Mucosa of gallbladder (tissue), 1 donor: ENCODE data around the gene PRAMEF7. TPM values are rescaled to one million over a fixed set of nuclear protein-coding genes. Genes with fewer than 3 reads are reported as not detected.
"Not testable (repeated sequence)": the region's sequence is repeated elsewhere in the genome, so short reads cannot be mapped to it uniquely, and the experiment has no call there.

Source experiments
- DNase-seq: peaks from one replicate; pipeline ENCODE4 v3.0.0-alpha.2; 2020; ENCODE audit warnings: low spot score
- total RNA-seq: library from RNA; stranded (reverse); gene quantifications from one replicate; pipeline ENCODE4 v1.2.1, GENCODE V29; 2021
- donor health status: DM: no; HTN: no; CAD: no.

The PRAMEF7 gene
- total RNA-seq = not detected

- not testable (repeated sequence) for DNase-seq
Measured at GRCh38 chr1:12916310-12916709, at the start of gene PRAMEF7. TSS of gene PRAMEF7 (plus strand) at chr1:12916610. CDS start at chr1:12917693, 1,083 bp downstream.

DNA sequence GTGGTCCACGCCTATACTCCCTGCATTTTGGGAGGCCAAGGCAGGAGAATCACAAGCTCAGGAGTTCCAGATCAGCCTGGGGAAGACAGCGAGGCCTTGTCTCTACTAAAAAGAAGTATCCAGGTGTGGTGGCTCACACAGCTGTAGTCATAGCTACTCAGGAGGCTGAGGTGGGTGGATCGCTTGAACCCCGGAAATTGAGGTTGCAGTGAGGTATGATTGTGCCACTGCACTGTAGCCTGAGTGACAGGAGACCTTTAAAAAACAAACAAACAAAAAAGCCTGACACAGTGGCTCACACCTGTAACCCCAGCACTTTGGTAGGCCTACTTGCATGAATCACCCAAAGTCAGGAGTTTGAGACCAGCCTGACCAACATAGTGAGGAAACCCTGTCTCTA, 38.0 kb upstream of the PRAMEF7 start:
- not testable (repeated sequence) for DNase-seq

DNA sequence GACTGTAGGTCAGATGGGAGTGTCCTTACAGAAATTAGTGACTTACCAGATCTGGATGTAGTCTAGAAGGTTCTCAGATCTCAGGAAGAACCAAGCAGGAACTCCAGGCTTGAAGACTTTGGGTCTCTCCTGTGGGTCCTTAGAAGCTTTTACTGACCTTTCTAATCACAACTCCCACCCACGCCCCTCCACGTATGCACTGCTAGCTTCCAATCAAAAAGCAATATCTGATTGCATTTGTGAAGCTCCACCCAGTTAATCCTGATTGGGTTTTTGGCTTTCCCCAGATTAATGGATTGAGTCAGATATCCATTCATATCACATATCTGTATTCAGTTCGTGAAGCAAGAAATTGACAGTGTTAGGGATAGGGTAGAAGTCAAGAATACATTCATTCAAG, 30.3 kb upstream of the PRAMEF7 start, which contains the start of gene PRAMEF4:
Gene PRAMEF4 (minus strand): TSS at position 101 of the 400 bp plus-strand sequence. CDS start 2,807 bp downstream, outside the sequence.
- not testable (repeated sequence) for DNase-seq

DNA sequence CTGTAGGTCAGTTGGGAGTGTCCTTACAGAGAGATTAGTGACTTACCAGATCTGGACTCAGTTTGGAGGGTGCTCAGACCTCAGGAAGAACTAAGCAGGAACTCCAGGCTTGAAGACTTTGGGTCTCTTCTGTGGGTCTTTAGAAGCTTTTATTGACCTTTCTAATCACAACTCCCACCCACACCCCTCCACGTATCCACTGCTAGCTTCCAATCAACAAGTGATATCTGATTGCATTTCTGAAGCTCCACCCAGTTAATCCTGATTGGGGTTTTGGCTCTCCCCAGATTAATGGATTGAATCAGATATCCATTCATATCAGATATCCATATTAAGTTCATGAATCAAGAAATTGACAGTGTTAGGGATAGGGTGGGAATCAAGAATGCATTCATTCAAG, 18.2 kb upstream of the PRAMEF7 start, which contains the start of gene PRAMEF10:
Gene PRAMEF10 (minus strand): TSS at position 101 of the 400 bp plus-strand sequence. CDS start 2,423 bp downstream, outside the sequence.
- DNase-seq = not testable (repeated sequence)

DNA sequence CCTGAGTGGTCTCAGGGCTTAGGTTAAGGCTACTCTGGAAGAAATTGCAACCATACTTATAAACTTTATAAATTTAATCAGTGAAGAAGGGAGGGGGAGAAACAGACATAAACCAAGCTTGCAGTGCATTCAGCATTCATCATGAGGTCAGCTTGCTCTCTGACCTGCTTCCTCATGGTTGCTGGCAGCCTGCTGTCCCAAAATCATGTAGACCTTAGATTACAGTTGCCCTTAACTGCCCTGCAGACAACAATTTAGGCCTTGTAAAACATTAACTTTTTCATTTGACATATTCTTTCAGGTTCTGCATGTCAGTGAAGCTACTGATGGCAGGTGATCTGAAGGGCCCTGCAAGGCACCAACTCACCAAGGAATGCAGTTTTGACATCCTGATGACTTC, 17.2 kb upstream of the PRAMEF7 start:
- not testable (repeated sequence) for DNase-seq

- DNase-seq = not testable (repeated sequence)
Measured at GRCh38 chr1:12903793-12904572, 12.4 kb upstream of the PRAMEF7 start.

DNA sequence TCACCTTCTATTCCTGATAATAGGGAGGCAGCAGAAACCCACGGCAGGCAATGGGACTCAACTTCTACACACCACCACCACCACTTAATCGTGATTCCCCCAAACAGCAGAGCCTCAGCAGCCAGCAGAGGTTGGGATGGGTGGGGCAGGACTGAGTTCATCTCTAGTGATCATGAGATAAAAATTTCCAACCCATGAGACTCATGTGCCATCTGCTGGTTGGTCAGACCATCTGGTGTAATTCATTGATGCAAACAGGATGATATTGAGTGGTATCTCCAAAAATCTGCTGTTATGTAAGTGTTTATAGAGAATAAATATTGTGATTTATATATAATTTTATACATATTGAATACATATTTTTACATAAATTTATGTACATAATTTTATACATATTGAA, 5.3 kb downstream of the PRAMEF7 start:
- not testable (repeated sequence) for DNase-seq

DNA sequence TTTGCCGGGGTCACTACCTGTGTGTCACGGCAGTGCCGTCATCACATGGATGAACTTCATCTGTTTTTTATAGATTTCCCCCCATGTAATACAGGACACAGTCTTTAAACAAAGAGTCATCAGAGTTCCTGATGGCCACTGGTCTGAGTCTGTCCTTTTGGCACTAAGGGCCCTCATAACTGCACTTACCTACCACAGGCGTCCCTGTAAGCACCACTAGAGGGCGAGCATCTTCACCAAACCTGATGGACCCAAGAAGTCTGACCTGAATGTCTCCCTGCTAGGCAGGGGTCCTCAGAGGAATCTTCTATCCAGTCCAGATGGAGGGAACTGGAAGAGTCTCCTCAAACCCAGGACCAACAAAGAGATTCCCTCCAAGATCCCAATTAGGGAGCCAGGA, 8.0 kb downstream of the PRAMEF7 start:
- not testable (repeated sequence) for DNase-seq

DNA sequence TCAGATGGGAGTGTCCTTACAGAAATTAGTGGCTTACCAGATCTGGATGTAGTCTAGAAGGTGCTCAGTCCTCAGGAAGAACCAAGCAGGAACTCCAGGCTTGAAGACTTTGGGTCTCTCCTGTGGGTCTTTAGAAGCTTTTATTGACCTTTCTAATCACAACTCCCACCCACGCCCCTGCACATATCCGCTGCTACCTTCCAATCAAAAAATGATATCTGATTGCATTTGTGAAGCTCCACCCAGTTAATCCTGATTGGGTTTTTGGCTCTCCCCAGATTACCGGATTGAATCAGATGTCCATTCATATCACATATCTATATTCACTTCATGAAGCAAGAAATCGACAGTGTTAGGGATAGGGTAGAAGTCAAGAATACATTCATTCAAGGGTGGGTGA, 31.1 kb downstream of the PRAMEF7 start, which contains the start of gene PRAMEF6:
Gene PRAMEF6 (minus strand): TSS at position 101 of the 400 bp plus-strand sequence. CDS start 5,062 bp downstream, outside the sequence.
- DNase-seq = not testable (repeated sequence)

Other genes starting within 250 kb of the PRAMEF7 start
- gene AADACL3, start 200.5 kb upstream of the PRAMEF7 start, total RNA-seq = not detected
- not detected for gene CFAP107, start 170.4 kb upstream of the PRAMEF7 start, total RNA-seq
- not detected for gene PRAMEF12, start 142.9 kb upstream of the PRAMEF7 start, total RNA-seq
- gene PRAMEF1, start 125.2 kb upstream of the PRAMEF7 start, total RNA-seq = not detected
- not detected for gene PRAMEF11, start 85.2 kb upstream of the PRAMEF7 start, total RNA-seq
- not detected for gene HNRNPCL1, start 67.9 kb upstream of the PRAMEF7 start, total RNA-seq
- not detected for gene PRAMEF2, start 59.5 kb upstream of the PRAMEF7 start, total RNA-seq
- gene PRAMEF4, start 30.4 kb upstream of the PRAMEF7 start, total RNA-seq = not detected
- gene PRAMEF10, start 18.3 kb upstream of the PRAMEF7 start, total RNA-seq = not detected
- gene PRAMEF6, start 31.0 kb downstream of the PRAMEF7 start, total RNA-seq = not detected
- gene PRAMEF27, start 140.0 kb downstream of the PRAMEF7 start, total RNA-seq = not detected
- gene HNRNPCL3, start 144.2 kb downstream of the PRAMEF7 start, total RNA-seq = not detected
- gene PRAMEF25, start 154.2 kb downstream of the PRAMEF7 start, total RNA-seq = not detected
- gene HNRNPCL2, start 200.2 kb downstream of the PRAMEF7 start, total RNA-seq = not detected
- not detected for gene PRAMEF26, start 239.4 kb downstream of the PRAMEF7 start, total RNA-seq
- gene HNRNPCL4, start 249.0 kb downstream of the PRAMEF7 start, total RNA-seq = not detected